ENCODE measurements around the gene TMPRSS11B.

DNA sequence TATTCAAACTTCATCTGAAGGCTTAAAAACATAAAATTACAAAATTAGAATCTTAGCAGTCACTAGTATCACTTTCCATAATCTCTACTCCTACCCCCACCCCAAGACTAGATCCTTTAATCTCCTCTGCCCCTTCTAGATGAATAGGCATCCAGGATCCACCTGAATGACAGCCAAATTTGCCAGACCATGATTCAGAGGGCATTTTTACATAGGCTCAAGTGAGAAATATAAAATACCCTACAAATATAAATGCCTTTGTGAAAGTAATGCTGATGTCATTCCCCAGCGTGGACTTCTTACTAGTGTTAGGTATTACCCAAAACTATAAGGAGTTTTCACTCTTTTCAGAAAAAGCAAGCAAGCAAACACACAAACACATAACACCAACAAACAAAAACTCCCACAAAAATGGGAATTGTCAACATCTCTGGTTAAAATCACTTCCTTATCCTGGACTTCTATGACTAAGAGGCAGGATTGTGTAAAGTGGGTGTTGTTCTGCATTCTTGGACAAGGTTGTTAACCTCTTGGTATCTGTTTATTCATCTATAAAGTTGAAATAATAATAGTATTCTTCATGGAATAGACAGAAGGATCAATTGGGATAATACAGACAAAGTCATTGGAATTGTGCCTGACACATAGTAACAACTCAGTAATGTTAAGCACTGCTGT is 64.5 kb downstream of the TMPRSS11B start:
- TF ChIP-seq, protein P1, sequence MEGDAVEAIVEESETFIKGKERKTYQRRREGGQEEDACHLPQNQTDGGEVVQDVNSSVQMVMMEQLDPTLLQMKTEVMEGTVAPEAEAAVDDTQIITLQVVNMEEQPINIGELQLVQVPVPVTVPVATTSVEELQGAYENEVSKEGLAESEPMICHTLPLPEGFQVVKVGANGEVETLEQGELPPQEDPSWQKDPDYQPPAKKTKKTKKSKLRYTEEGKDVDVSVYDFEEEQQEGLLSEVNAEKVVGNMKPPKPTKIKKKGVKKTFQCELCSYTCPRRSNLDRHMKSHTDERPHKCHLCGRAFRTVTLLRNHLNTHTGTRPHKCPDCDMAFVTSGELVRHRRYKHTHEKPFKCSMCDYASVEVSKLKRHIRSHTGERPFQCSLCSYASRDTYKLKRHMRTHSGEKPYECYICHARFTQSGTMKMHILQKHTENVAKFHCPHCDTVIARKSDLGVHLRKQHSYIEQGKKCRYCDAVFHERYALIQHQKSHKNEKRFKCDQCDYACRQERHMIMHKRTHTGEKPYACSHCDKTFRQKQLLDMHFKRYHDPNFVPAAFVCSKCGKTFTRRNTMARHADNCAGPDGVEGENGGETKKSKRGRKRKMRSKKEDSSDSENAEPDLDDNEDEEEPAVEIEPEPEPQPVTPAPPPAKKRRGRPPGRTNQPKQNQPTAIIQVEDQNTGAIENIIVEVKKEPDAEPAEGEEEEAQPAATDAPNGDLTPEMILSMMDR (IDR thresholded peaks at IDR 0.05), result no peak
- TF ChIP-seq EZH2 (IDR thresholded peaks at IDR 0.05; ENCODE audit: borderline replicate concordance, insufficient read depth, low read depth, low read length, poor library complexity, severe bottlenecking), result no peak
